Omental fat pad (tissue), 4 donors: ENCODE measurements around the gene TOR1B. TPM values are rescaled to one million over a fixed set of nuclear protein-coding genes. Genes with fewer than 3 reads are reported as not detected.

Source experiments
- ATAC-seq: fragments of 150-250 bp; one replicate; pipeline ENCODE4 v1.9.1; 2016; ENCODE audit warnings: mild to moderate bottlenecking, moderate library complexity; ENCODE audit not compliant: low FRiP score
- DNase-seq: peaks from one replicate; pipeline ENCODE4 v3.0.0-alpha.2; 2019; ENCODE audit warnings: low spot score
- total RNA-seq, 4 donors: library from RNA; depleted of rRNA; stranded (reverse); fragments of >200 nt; gene quantifications; one replicate each; pipeline ENCODE4 v1.1.0, GENCODE V29; 2016
- TF ChIP-seq, protein P1 (sequence below), 3 donors: fragments of 450-650 bp; IDR thresholded peaks; one replicate each; pipeline ENCODE4 v1.5.1; 2016 to 2017; ENCODE audit warnings: antibody characterized with exemption in 3 of 3, mild to moderate bottlenecking in 3 of 3, moderate library complexity in 2 of 3

TOR1B gene
- total RNA-seq, 4 donors from 2014 or later = 19.0 to 37.2 (median 28.7) TPM

DNA sequence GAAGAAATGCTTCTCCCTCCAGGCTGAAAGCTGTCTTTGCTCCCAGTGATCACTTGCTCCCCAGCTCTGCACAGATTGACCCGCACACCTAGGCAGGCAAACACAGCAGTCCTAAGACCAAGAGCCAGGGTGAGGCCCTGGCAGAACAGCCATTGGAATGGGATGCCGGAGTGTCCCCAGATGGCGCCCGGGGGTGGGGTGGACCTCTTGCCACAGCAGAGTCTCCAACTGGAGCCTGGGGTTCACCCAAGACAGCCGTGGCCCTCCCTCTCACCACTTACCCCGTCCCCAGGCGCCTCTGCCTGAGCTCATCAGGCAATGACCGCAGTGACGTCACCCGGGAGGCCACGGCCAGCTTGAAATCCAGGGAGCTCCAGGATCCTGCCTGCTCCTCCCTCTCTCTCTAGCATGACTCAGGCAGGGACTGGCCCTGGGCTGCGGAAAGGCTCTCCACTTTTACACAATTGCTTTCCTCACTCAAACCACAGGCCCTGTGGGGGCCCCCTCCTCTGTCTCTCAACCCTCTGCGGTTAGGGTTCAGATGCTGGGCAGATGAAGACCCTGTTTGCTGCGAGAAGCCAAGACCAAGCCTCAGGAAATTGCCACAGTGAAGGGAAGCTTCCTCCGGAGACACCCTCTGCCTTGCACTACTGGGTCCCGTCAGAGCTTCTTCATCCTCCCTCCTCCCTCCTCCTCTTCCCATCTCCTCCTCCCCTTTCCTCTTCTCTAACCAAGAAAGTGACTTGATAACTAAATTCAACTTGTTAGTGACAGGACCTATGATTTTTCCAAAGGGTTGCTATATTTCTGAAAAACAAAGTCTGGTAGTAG is 25.8 kb upstream of the TOR1B start:
- ATAC-seq = peak; percentile 95
- TF ChIP-seq, protein P1, sequence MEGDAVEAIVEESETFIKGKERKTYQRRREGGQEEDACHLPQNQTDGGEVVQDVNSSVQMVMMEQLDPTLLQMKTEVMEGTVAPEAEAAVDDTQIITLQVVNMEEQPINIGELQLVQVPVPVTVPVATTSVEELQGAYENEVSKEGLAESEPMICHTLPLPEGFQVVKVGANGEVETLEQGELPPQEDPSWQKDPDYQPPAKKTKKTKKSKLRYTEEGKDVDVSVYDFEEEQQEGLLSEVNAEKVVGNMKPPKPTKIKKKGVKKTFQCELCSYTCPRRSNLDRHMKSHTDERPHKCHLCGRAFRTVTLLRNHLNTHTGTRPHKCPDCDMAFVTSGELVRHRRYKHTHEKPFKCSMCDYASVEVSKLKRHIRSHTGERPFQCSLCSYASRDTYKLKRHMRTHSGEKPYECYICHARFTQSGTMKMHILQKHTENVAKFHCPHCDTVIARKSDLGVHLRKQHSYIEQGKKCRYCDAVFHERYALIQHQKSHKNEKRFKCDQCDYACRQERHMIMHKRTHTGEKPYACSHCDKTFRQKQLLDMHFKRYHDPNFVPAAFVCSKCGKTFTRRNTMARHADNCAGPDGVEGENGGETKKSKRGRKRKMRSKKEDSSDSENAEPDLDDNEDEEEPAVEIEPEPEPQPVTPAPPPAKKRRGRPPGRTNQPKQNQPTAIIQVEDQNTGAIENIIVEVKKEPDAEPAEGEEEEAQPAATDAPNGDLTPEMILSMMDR (IDR thresholded peaks at IDR 0.05) = no peak

DNA sequence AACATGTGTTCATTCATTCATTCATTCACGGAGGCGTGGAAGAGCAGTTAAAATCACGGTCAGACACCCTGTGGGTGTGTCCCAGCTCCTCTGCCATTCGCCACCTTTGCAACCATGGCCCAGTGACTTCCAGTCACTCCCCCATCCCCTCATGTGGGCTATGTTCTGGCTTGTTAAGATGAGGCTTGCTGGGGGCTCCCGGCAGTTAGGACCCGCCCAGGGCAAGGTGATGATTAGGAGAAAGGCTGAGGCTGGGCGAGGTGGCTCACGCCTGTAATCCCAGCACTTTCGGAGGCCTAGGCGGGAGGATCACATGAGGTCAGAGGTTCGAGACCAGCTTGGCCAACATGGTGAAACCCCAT is 25.2 kb upstream of the TOR1B start:
- TF ChIP-seq, protein P1 (IDR thresholded peaks at IDR 0.05) = no peak
- DNase-seq (no peak), ATAC-seq (no peak)

More for the DNA sequence above, 25.8 kb upstream of the TOR1B start:
- DNase-seq = peak; percentile 92

DNA sequence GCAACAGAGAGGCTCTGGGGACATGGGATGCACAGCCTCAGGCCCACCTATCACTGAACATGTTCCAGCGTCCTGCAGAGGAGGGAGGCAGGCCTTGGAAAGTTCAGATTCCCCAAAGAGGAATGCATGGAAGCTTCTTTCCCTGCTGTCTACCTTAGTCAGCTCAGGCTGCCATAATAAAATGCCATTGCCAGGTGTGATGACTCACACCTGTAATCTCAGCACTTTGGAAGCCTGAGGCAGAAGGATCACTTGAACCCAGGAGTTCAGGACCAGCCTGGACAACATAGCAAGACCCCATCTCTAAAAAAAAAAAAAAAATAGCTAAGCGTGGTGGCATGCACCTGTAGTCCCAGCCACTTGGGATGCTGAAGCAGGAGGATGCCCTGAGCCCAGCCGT is 24.5 kb upstream of the TOR1B start:
- ATAC-seq = no peak
- DNase-seq = no peak
- TF ChIP-seq, protein P1 (IDR thresholded peaks at IDR 0.05) = no peak

DNA sequence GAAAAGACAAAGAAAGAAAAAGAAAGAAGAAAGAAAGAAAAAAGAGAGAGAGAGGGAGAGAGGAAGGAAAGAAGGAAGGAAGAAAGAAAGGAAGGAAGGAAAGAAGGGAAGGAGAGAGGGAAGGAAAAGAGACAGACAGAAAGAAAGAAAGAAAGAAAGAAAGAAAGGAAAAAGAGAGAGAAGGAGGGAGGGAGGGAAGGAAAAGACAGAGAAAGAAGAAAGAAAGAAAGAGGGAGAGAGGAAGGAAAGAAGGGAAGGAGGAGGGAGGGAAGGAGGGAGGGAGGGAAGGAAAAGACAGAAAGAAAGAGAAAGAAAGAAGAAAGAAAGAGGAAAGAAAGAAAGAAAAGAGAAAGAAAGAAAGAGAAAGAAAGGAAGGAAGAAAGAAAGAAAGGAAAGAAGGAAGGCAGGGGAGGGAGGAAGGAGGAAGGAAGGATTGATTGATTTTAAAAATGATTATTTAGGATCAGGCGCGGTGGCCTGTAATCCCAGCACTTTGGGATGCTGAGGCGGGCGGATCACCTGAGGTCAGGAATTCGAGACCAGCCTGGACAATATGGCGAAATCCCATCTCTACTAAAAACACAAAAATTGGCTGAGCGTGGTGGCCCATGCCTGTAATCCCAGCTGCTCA is 23.3 kb upstream of the TOR1B start:
- no peak for ATAC-seq
- DNase-seq = no peak
- TF ChIP-seq, protein P1 (IDR thresholded peaks at IDR 0.05) = no peak

DNA sequence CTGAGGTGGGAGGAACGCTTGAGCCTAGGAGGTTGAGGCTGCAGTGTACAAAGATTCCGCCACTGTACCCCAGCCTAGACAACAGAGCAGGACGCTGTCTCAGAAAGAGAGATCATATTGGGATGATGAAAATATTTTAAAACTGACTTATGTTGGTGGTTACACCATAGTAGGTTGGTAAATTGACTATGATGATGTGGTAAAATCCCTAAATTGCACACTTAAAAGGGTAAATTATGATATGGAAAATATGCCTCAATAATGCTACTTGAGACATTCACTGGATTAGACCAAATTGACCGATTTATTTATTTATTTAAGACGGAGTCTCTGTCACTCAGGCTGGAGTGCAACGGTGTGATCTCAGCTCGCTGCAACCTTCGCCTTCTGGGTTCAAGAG is 21.9 kb upstream of the TOR1B start:
- DNase-seq = no peak
- TF ChIP-seq, protein P1 (IDR thresholded peaks at IDR 0.05) = no peak
- ATAC-seq = no peak

DNA sequence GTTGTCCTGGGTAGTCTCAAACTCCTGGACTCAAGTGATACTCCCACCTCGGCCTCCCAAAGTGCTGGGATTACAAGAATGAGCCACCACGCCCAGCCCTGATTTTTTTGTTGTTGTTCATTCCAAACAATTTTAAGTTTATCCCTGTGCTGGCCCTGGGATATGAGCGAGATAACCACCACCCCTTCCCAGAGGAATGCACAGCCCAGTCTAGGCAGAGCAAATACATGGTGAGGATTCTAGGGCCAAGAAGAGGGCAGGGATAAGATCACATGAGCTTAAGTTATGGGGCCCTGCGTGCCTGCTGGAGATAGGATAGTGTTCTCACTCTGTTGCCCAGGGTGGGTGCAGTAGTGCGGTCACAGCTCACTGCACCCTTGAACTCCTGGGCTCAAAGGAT is 21.0 kb upstream of the TOR1B start:
- TF ChIP-seq, protein P1 (IDR thresholded peaks at IDR 0.05) = no peak
- ATAC-seq (no peak), DNase-seq (no peak)
